PC-3 (cell line): Measurements from ENCODE around the gene SLC16A12.

Source experiments
- CTCF ChIP-seq: fragments of 300-600 bp; sonication (generic); conservative IDR thresholded peaks from 2 replicates; pipeline ENCODE4 v1.5.1; 2017; ENCODE audit warnings: antibody characterized with exemption, low read depth, mild to moderate bottlenecking, low read length
- EZH2 ChIP-seq: fragments of 300-600 bp; sonication (generic); IDR thresholded peaks from one replicate; pipeline ENCODE4 v1.6.1; 2017; ENCODE audit warnings: antibody characterized with exemption, mild to moderate bottlenecking, low read length; ENCODE audit not compliant: unreplicated experiment

- TF ChIP-seq CTCF (peak; percentile 68), EZH2 (no peak)
Measured at GRCh38 chr10:89563861-89564478, 28.6 kb upstream of the SLC16A12 start.
